K562 (cell line): ENCODE measurements around the gene NXF1. TPM values are rescaled to one million over a fixed set of nuclear protein-coding genes. Genes with fewer than 3 reads are reported as not detected.

Experiments
- ATAC-seq: fragments of 200-7000 bp; cut with Tn5 transposase; 3 replicates; pipeline ENCODE4 v1.9.1; 2020; ENCODE audit warnings: moderate library complexity
- BruUV-seq: library from RNA; stranded (reverse); fragments of 400-500 nt; replicated peaks from 2 replicates; lab custom pipeline; 2021; lab: Mats Ljungman, UMichigan
- CTCF ChIA-PET: fragments of 300-600 bp; formaldehyde crosslinking; extraction: SDS; loops from one replicate; lab custom pipeline; 2021; ENCODE audit warnings: low intra/inter-chr PET ratio; lab: Yijun Ruan, JAX
- POLR2A ChIA-PET: fragments of 300-600, 350-650 bp; sonication (Branson Sonifier 250); formaldehyde crosslinking; extraction: SDS; loops from one replicate; lab custom pipeline; 2021; ENCODE audit warnings: antibody characterized with exemption, inconsistent platforms; lab: Yijun Ruan, JAX
- DNase-seq, 4 experiments: peaks; one replicate each; pipeline versions ENCODE4 v3.0.0 to v3.0.0-alpha.2; 2011 to 2018; ENCODE audit warnings: low spot score in 3 of 4, mixed read lengths in 3 of 4; ENCODE audit errors: extremely low read depth in 1 of 4
- FAIRE-seq: peaks from 2 replicates; lab custom pipeline; 2011; peaks lifted over from hg19 to GRCh38; lab: Jason Lieb, UNC
- H2AFZ ChIP-seq: 2 replicates; pipeline ENCODE4 v1.6.0; 2011; ENCODE audit warnings: low read depth, low read length, control low read depth, inconsistent platforms
- H3K27ac ChIP-seq: fragments of 200-600 bp; 3 replicates; pipeline ENCODE4 v1.8.0; 2011; ENCODE audit warnings: low read depth, mild to moderate bottlenecking, control low read depth, inconsistent platforms, low read length, moderate library complexity, mixed read lengths; ENCODE audit errors: extremely low read depth
- H3K27me3 ChIP-seq, 2 experiments: fragments of 300-600 bp in 1 of 2; 2 replicates in 1 of 2; 3 replicates in 1 of 2; pipeline versions ENCODE4 v1.6.0 to v1.8.0; 2011; ENCODE audit warnings: inconsistent platforms in 2 of 2, low read length in 2 of 2, mild to moderate bottlenecking in 1 of 2, mixed read lengths in 1 of 2, moderate library complexity in 1 of 2; ENCODE audit not compliant: control insufficient read depth in 2 of 2, insufficient read depth in 2 of 2
- H3K36me3 ChIP-seq: fragments of 300-600 bp; 3 replicates; pipeline ENCODE4 v1.8.0; 2011; ENCODE audit warnings: mild to moderate bottlenecking, low read length, inconsistent platforms; ENCODE audit not compliant: control insufficient read depth, insufficient read depth
- H3K4me1 ChIP-seq, 2 experiments: fragments of 200-600 bp in 1 of 2; replicated peaks in 1 of 2; 2 replicates in 1 of 2; 3 replicates in 1 of 2; pipeline versions ENCODE4 v1.5.1 to v1.8.0; 2011; ENCODE audit warnings: inconsistent platforms in 2 of 2, low read length in 2 of 2, mild to moderate bottlenecking in 1 of 2, mixed read lengths in 1 of 2, moderate library complexity in 1 of 2; ENCODE audit not compliant: control insufficient read depth in 2 of 2, insufficient read depth in 2 of 2
- H3K4me2 ChIP-seq: 2 replicates; pipeline ENCODE4 v1.6.1; 2011; ENCODE audit warnings: low read length, control low read depth, inconsistent platforms, mixed read lengths; ENCODE audit not compliant: insufficient read depth
- H3K4me3 ChIP-seq: fragments of 200-600 bp; sonication (generic), shearing (Covaris generic); 2 replicates; pipeline ENCODE4 v1.5.1; 2016; ENCODE audit warnings: control low read depth, inconsistent platforms
- H3K79me2 ChIP-seq: fragments of 200-600 bp; 3 replicates; pipeline ENCODE4 v1.8.0; 2011; ENCODE audit warnings: low read length, inconsistent platforms; ENCODE audit not compliant: control insufficient read depth, insufficient read depth
- H3K9ac ChIP-seq, 2 experiments: 2 replicates each; pipeline versions ENCODE4 v1.6.0 to v1.6.1; 2011; ENCODE audit warnings: low read depth in 2 of 2, low read length in 2 of 2, control low read depth in 1 of 2, inconsistent platforms in 1 of 2, mild to moderate bottlenecking in 1 of 2, mixed read lengths in 1 of 2; ENCODE audit not compliant: insufficient read depth in 1 of 2
- H3K9me1 ChIP-seq: one replicate; pipeline ENCODE4 v1.6.0; 2011; ENCODE audit warnings: inconsistent platforms, mild to moderate bottlenecking, low read length, moderate library complexity; ENCODE audit not compliant: control insufficient read depth, insufficient read depth
- H3K9me3 ChIP-seq: replicated peaks from 2 replicates; pipeline ENCODE4 v1.5.1; 2011; ENCODE audit warnings: low read depth, low read length, inconsistent platforms; ENCODE audit not compliant: control insufficient read depth, insufficient read depth
- H4K20me1 ChIP-seq: replicated peaks from 2 replicates; pipeline ENCODE4 v1.6.1; 2011; ENCODE audit warnings: low read length, inconsistent platforms, mixed read lengths; ENCODE audit not compliant: control insufficient read depth, insufficient read depth
- DIDO1 ChIP-seq: fragments of 450-650 bp; IDR thresholded peaks from 2 replicates; pipeline ENCODE4 v1.6.1; 2016; ENCODE audit warnings: low read depth, missing biosample characterization, missing genetic modification characterization
- FOSL1 ChIP-seq: fragments of 200-800 bp; sonication (Bioruptor generic); conservative IDR thresholded peaks from 2 replicates; pipeline ENCODE4 v1.6.1; 2016; ENCODE audit warnings: missing genetic modification characterization, missing compliant biosample characterization
- KDM5B ChIP-seq: fragments of 200-600 bp; sonication (generic); IDR thresholded peaks from 2 replicates; pipeline ENCODE4 v1.6.1; 2012; ENCODE audit warnings: low read depth, mild to moderate bottlenecking, moderate library complexity, low read length, control low read depth, inconsistent platforms; ENCODE audit not compliant: insufficient replicate concordance
- TFAM ChIP-seq: fragments of 250-450 bp; sonication (Bioruptor Pico); conservative IDR thresholded peaks from 2 replicates; pipeline ENCODE4 v1.5.0; 2021; ENCODE audit warnings: mild to moderate bottlenecking, moderate library complexity
- WGBS: fragments of 100-300 bp; shearing (Covaris generic); methylation state at CpG from one replicate; pipeline ENCODE4 v1.1.6; 2016; ENCODE audit warnings: low coverage, mixed read lengths; ENCODE audit not compliant: insufficient coverage; ENCODE audit errors: missing lambda C conversion rate; 5-methylcytosine and 5-hydroxymethylcytosine counted together
- in situ Hi-C: fragments of 300-500 bp; cut with MboI; formaldehyde crosslinking; loops from 4 replicates; pipeline ENCODE4 v1.15.0; 2018; ENCODE audit warnings: inconsistent platforms, mixed read lengths
- intact Hi-C: fragments of 100-400 bp; cut with micrococcal nuclease; formaldehyde crosslinking; loops from 2 replicates; pipeline ENCODE4 v1.14.2; 2022
- polyA plus RNA-seq, 8 experiments: library from polyadenylated mRNA; depleted of rRNA in 4 of 8; stranded (reverse) in 5 of 8; unstranded in 3 of 8; fragments of >200 nt; fragmentation: Nextera tagmentation in 2 of 8; fragmentation: Illumina TruSeq in 1 of 8; extraction: Ambion mirVana in 2 of 8; extraction: Trizol in 1 of 8; gene quantifications; 2 replicates each; pipeline versions ENCODE4 v1.2.1 to v1.2.3, GENCODE V29; 2011 to 2014; ENCODE audit warnings: inconsistent platforms in 1 of 8, missing spikeins in 1 of 8
- total RNA-seq, 7 experiments: library from RNA; depleted of rRNA in 6 of 7; stranded (reverse); fragments of >200 nt in 6 of 7; fragmentation: Illumina TruSeq in 2 of 7; extraction: Trizol in 2 of 7; gene quantifications; 2 replicates each; pipeline versions ENCODE4 v1.2.1 to v1.2.3, GENCODE V29; 2011 to 2021; ENCODE audit warnings: low replicate concordance in 1 of 7
- TF ChIP-seq, protein P1 (sequence below), 2 experiments: fragments of 450-650 bp; formaldehyde crosslinking in 1 of 2; IDR thresholded peaks; 2 replicates each; pipeline versions ENCODE4 v1.4.0 to v1.6.1; 2014 to 2020; ENCODE audit warnings: mild to moderate bottlenecking in 2 of 2, borderline replicate concordance in 1 of 2, low read depth in 1 of 2

The NXF1 gene
- total and polyA plus RNA-seq, 9 of the 15 experiments (the other 6 are each of a cell fraction or from before 2014, with no cell fraction given): 18.1 to 98.3 (median 35.8) TPM

GRCh38 chr11:62791501-62792201, 13.6 kb downstream of the NXF1 start, which contains the start of gene TMEM223 (continued):
- TF ChIP-seq DIDO1 (tag): no peak

DNA sequence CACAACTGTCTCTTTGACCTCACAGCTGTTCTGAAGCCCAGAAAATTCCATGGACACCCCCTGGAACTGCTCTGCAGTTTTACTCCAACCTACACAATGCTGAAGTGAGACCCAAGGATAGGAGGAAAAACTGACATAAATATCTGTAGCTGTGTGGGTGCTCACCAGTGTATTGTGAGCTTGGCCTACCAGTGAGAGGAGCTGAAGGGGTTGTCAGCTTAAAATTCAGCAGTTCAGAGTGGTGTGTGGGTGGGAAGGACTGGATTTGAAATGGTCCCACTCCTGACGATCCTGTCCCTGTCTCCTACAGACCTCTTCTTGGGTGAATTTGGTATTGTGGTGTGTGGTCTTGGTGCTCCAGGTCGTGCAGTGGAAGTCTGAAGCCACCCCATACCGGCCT, 15.7 kb downstream of the NXF1 start:
- POLR2A ChIA-PET: interaction anchor here (0.8 to 11.4 kb wide), 13 partner anchors 8 to 125 kb away, joined by 3 to 116 read pairs (median 5); partner anchors contain the start of genes C11orf98, CSKMT, SLC3A2 and WDR74

More for the DNA sequence above, 15.7 kb downstream of the NXF1 start:
- Histone ChIP-seq H3K4me1 (peaks cover 31 to 32% of the 10 kb centered on the region in 2 experiments), H3K79me2 (peaks cover 57% of the 10 kb centered on the region), H3K27me3 (no peaks in the 10 kb centered on the region), H3K27ac (peak overlapping the region; percentile 45), H3K9ac (peak overlapping the region in 1 of 2 experiments; percentile 43; a peak in 1 of 4 replicates), H3K9me3 (no peaks in the 10 kb centered on the region), H3K4me2 (peak overlapping the region; percentile 16; the same call in 1 of the 2 replicates), H3K9me1 (no peaks in the 10 kb centered on the region), H3K4me3 (no peak overlapping the region), H2AFZ (no peak overlapping the region), H4K20me1 (no peaks in the 10 kb centered on the region), H3K36me3 (peaks cover 63% of the 10 kb centered on the region)
- FAIRE-seq: no peak
- CTCF ChIA-PET: no interaction called here
- no peak for DNase-seq
- intact Hi-C loops: no loop called here
- ATAC-seq: no peak
- in situ Hi-C loops: no loop called here
- WGBS: 61% methylated on average over 3 of the region's 3 CpGs
- no TSS peak for BruUV-seq
- TF ChIP-seq TFAM (no peak), FOSL1 (tag) (no peak), KDM5B (peak; percentile 9)
- TF ChIP-seq, protein P1, sequence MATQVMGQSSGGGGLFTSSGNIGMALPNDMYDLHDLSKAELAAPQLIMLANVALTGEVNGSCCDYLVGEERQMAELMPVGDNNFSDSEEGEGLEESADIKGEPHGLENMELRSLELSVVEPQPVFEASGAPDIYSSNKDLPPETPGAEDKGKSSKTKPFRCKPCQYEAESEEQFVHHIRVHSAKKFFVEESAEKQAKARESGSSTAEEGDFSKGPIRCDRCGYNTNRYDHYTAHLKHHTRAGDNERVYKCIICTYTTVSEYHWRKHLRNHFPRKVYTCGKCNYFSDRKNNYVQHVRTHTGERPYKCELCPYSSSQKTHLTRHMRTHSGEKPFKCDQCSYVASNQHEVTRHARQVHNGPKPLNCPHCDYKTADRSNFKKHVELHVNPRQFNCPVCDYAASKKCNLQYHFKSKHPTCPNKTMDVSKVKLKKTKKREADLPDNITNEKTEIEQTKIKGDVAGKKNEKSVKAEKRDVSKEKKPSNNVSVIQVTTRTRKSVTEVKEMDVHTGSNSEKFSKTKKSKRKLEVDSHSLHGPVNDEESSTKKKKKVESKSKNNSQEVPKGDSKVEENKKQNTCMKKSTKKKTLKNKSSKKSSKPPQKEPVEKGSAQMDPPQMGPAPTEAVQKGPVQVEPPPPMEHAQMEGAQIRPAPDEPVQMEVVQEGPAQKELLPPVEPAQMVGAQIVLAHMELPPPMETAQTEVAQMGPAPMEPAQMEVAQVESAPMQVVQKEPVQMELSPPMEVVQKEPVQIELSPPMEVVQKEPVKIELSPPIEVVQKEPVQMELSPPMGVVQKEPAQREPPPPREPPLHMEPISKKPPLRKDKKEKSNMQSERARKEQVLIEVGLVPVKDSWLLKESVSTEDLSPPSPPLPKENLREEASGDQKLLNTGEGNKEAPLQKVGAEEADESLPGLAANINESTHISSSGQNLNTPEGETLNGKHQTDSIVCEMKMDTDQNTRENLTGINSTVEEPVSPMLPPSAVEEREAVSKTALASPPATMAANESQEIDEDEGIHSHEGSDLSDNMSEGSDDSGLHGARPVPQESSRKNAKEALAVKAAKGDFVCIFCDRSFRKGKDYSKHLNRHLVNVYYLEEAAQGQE (IDR thresholded peaks at IDR 0.05; ENCODE audit: borderline replicate concordance): no peak
- TF ChIP-seq, protein P1 (CRISPR knock-in tag; IDR thresholded peaks at IDR 0.05; ENCODE audit: low read depth): no peak
